Natural killer cell (primary cell): ENCODE results near the gene RNF150. TPM values are rescaled to one million over a fixed set of nuclear protein-coding genes. Genes with fewer than 3 reads are reported as not detected.

Experiments
- ATAC-seq, 3 donors: fragments of 150-1000 bp in 2 of 3; fragments of 200-7000 bp in 1 of 3; cut with Tn5 transposase; 1 replicate in 1 of 3; 2 replicates in 2 of 3; pipeline ENCODE4 v1.10.0; 2021; ENCODE audit warnings: mild to moderate bottlenecking in 2 of 3, moderate library complexity in 2 of 3
- DNase-seq, 2 donors: peaks; one replicate each; pipeline versions ENCODE4 v3.0.0 to v3.0.0-alpha.2; 2013 to 2021; ENCODE audit warnings: mixed read lengths in 1 of 2
- H3K27ac ChIP-seq: one replicate; pipeline ENCODE4 v1.5.1; 2013; ENCODE audit warnings: mild to moderate bottlenecking, low read length
- H3K27me3 ChIP-seq: one replicate; pipeline ENCODE4 v1.6.1; 2013; ENCODE audit warnings: low read length; ENCODE audit not compliant: control insufficient read depth, insufficient read depth
- H3K36me3 ChIP-seq: one replicate; pipeline ENCODE4 v1.6.1; 2013; ENCODE audit warnings: low read length; ENCODE audit not compliant: control insufficient read depth, insufficient read depth
- H3K4me1 ChIP-seq: one replicate; pipeline ENCODE4 v1.6.1; 2013; ENCODE audit warnings: low read length; ENCODE audit not compliant: control insufficient read depth, insufficient read depth
- H3K4me3 ChIP-seq: one replicate; pipeline ENCODE4 v1.5.1; 2013; ENCODE audit warnings: low read length
- H3K9me3 ChIP-seq: one replicate; pipeline ENCODE4 v1.6.1; 2013; ENCODE audit warnings: low read length; ENCODE audit not compliant: control insufficient read depth, insufficient read depth
- H3K27ac Mint-ChIP-seq, 2 donors: one replicate each; pipeline ENCODE4 v1.8.0; 2022; ENCODE audit warnings: mild to moderate bottlenecking in 2 of 2, mixed read lengths in 2 of 2, moderate library complexity in 1 of 2
- H3K27me3 Mint-ChIP-seq, 2 donors: one replicate each; pipeline ENCODE4 v1.8.0; 2022; ENCODE audit warnings: low read depth in 2 of 2, mixed read lengths in 2 of 2
- H3K36me3 Mint-ChIP-seq: one replicate; pipeline ENCODE4 v1.8.0; 2022; ENCODE audit warnings: mixed read lengths
- H3K4me1 Mint-ChIP-seq, 2 donors: one replicate each; pipeline ENCODE4 v1.8.0; 2022; ENCODE audit warnings: mixed read lengths in 2 of 2
- H3K4me3 Mint-ChIP-seq: one replicate; pipeline ENCODE4 v1.8.0; 2022; ENCODE audit warnings: mild to moderate bottlenecking, moderate library complexity, mixed read lengths
- H3K9me3 Mint-ChIP-seq, 2 donors: one replicate each; pipeline ENCODE4 v1.8.0; 2022; ENCODE audit warnings: mixed read lengths in 2 of 2
- WGBS: methylation state at CpG from one replicate; pipeline ENCODE4 v1.1.7; 2013; ENCODE audit warnings: missing lambda C conversion rate; ENCODE audit not compliant: insufficient coverage; 5-methylcytosine and 5-hydroxymethylcytosine counted together
- intact Hi-C: fragments of 100-400 bp; cut with micrococcal nuclease; formaldehyde crosslinking; loops from one replicate; pipeline ENCODE4 v1.14.2; 2022
- total RNA-seq, 4 donors: library from RNA; stranded (reverse); fragments of 120-200 nt in 1 of 4; gene quantifications; one replicate each; pipeline versions ENCODE4 v1.2.3 to v1.2.4, GENCODE V29; 2013 to 2022
- TF ChIP-seq, protein P1 (sequence below): fragments of 200-600 bp; IDR thresholded peaks from one replicate; pipeline ENCODE4 v1.8.0; 2022; ENCODE audit warnings: antibody characterized with exemption

RNF150 gene
- total RNA-seq, 3 donors from 2014 or later (not counting 1 experiment from before 2014, with no cell fraction given), result 0.09 TPM; not detected in 2

DNA sequence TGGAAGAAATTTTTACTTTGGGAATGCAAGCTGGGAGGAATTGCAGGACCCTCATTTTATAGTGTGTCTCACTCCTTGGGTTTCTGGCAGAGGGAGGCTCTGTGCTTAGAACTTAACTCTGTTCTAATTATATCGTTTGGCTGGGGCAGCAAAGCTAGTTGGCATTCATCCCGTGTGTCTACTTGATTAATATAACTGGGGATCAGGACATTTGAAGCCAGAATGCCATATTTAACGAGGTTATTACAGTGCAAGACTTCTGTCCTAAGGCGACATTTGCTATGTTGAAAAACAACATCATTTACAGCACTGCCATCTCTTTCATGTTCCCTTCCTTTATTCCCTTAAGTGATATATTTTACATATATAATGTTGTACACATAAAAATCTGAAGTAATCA is 198.0 kb downstream of the RNF150 start:
- Mint-ChIP-seq H3K36me3 (no peaks in the 10 kb centered on the region), H3K27me3 (peaks cover 0 to 4% of the 10 kb centered on the region in 2 donors), H3K4me3 (no peak overlapping the region), H3K4me1 (no peaks in the 10 kb centered on the region), H3K27ac (no peak overlapping the region), H3K9me3 (peaks cover 0 to 3% of the 10 kb centered on the region in 2 donors)
- no peaks in the 10 kb centered on the region for H3K36me3 ChIP-seq
- TF ChIP-seq, protein P1, sequence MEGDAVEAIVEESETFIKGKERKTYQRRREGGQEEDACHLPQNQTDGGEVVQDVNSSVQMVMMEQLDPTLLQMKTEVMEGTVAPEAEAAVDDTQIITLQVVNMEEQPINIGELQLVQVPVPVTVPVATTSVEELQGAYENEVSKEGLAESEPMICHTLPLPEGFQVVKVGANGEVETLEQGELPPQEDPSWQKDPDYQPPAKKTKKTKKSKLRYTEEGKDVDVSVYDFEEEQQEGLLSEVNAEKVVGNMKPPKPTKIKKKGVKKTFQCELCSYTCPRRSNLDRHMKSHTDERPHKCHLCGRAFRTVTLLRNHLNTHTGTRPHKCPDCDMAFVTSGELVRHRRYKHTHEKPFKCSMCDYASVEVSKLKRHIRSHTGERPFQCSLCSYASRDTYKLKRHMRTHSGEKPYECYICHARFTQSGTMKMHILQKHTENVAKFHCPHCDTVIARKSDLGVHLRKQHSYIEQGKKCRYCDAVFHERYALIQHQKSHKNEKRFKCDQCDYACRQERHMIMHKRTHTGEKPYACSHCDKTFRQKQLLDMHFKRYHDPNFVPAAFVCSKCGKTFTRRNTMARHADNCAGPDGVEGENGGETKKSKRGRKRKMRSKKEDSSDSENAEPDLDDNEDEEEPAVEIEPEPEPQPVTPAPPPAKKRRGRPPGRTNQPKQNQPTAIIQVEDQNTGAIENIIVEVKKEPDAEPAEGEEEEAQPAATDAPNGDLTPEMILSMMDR, result no peak
- WGBS, result 13% methylated on average over 3 of the region's 4 CpGs
- no peaks in the 10 kb centered on the region for H3K4me1 ChIP-seq
- no peak for ATAC-seq
- H3K27ac ChIP-seq, result no peak overlapping the region
- no peaks in the 10 kb centered on the region for H3K27me3 ChIP-seq
- no peak overlapping the region for H3K4me3 ChIP-seq
- DNase-seq, result no peak
- intact Hi-C loops, result no loop called here
- no peaks in the 10 kb centered on the region for H3K9me3 ChIP-seq

DNA sequence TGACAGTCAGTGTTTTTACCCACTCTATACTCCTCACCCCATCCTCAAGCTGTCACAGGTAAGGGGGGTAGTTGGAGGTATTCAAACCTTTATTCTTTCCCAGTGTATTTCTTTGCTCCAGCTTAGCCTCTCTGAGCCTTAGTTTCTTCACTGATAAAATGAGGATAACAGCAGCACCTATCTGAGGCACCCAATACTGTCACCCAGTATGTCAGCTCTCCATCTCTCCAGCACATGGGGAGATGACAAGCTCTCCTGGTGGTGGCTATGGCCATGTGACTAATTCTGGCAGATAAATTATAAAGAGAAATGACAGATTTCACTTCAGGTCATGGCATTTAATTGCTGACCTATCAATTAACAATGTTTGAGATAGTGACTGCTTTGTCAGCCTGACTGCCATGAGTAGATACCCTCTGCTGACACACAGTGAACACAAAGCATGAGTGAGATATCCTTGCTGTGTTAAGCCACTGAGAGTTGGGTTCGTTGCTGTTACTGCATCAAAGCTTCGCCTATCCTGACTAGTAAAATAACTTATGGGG is 200.7 kb downstream of the RNF150 start:
- ATAC-seq, result no peak
- 74% methylated on average over 2 of the region's 2 CpGs for WGBS
- H3K9me3 Mint-ChIP-seq, result peaks cover 0 to 3% of the 10 kb centered on the region in 2 donors
- TF ChIP-seq, protein P1, result no peak
- H3K27ac ChIP-seq, result no peak overlapping the region
- no peaks in the 10 kb centered on the region for H3K4me1 ChIP-seq
- no peaks in the 10 kb centered on the region for H3K36me3 ChIP-seq
- H3K4me3 ChIP-seq, result no peak overlapping the region
- DNase-seq, result no peak
- H3K27me3 Mint-ChIP-seq, result peaks cover 0 to 4% of the 10 kb centered on the region in 2 donors
- H3K4me3 Mint-ChIP-seq, result no peak overlapping the region
- H3K4me1 Mint-ChIP-seq, result no peaks in the 10 kb centered on the region
- H3K27ac Mint-ChIP-seq, result no peak overlapping the region
- intact Hi-C loops, result no loop called here
- H3K9me3 ChIP-seq, result no peaks in the 10 kb centered on the region
- H3K36me3 Mint-ChIP-seq, result no peaks in the 10 kb centered on the region
- H3K27me3 ChIP-seq, result no peaks in the 10 kb centered on the region

DNA sequence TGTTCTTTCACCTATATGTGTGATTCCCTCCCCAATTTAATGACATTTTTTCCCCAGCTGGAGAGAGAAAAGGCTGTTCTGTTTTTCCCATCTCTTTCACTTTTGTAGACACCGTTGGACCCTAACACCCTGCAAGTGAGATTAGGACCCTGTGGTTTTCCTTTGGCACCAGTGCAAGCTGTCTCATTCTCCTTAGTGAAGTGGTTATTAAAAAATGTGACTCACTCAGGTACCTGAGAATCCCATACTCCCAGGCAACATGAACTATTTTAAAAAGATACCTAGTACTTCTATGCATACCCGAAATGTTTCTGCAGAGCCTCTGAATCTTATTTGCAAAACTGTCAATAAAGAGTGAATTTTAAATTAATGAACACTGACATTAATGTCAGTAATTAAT is 201.4 kb downstream of the RNF150 start:
- no peak for DNase-seq

More for the DNA sequence above, 201.4 kb downstream of the RNF150 start:
- H3K27me3 Mint-ChIP-seq, result peaks cover 0 to 4% of the 10 kb centered on the region in 2 donors
- Histone ChIP-seq H3K9me3 (no peaks in the 10 kb centered on the region), H3K4me3 (no peak overlapping the region), H3K36me3 (no peaks in the 10 kb centered on the region), H3K27me3 (no peaks in the 10 kb centered on the region), H3K4me1 (no peaks in the 10 kb centered on the region), H3K27ac (no peak overlapping the region)
- intact Hi-C loops, result no loop called here
- H3K9me3 Mint-ChIP-seq, result peaks cover 0 to 3% of the 10 kb centered on the region in 2 donors
- no peak overlapping the region for H3K27ac Mint-ChIP-seq
- no peaks in the 10 kb centered on the region for H3K4me1 Mint-ChIP-seq
- H3K36me3 Mint-ChIP-seq, result no peaks in the 10 kb centered on the region
- H3K4me3 Mint-ChIP-seq, result no peak overlapping the region
- TF ChIP-seq, protein P1, result no peak
- no peak for ATAC-seq
- WGBS, result no CpG with 5 or more reads among the region's 2 CpGs
